ENCODE results near the gene CDH20.

Gene CDH20

GRCh38 chr18:61475931-61476330 lies 142.7 kb downstream of the CDH20 start (continued):
- TF ChIP-seq BCL11B (tag by site-specific recombination; IDR thresholded peaks at IDR 0.05; ENCODE audit: low read depth) = no peak
- TF ChIP-seq ZNF747 (tag by site-specific recombination; IDR thresholded peaks at IDR 0.05) = no peak
- TF ChIP-seq MEIS1 (CRISPR knock-in tag; IDR thresholded peaks at IDR 0.05; ENCODE audit: borderline replicate concordance) = no peak
- no peak for TF ChIP-seq ZNF140 (tag by site-specific recombination; IDR thresholded peaks at IDR 0.05)
- no peak for TF ChIP-seq ZNF521 (tag by site-specific recombination; IDR thresholded peaks at IDR 0.05)

- TF ChIP-seq ZSCAN30 (tag by site-specific recombination; IDR thresholded peaks at IDR 0.05) (no peak), HOXA7 (CRISPR knock-in tag; IDR thresholded peaks at IDR 0.05; ENCODE audit: borderline replicate concordance) (no peak), PATZ1 (tag by site-specific recombination; IDR thresholded peaks at IDR 0.05) (no peak), ZBTB17 (tag by site-specific recombination; IDR thresholded peaks at IDR 0.05) (no peak), ZNF394 (tag by site-specific recombination; IDR thresholded peaks at IDR 0.05; ENCODE audit: borderline replicate concordance) (no peak), ZNF529 (tag by site-specific recombination; IDR thresholded peaks at IDR 0.05; ENCODE audit: insufficient replicate concordance) (no peak), ZBTB48 (tag by site-specific recombination; IDR thresholded peaks at IDR 0.05) (no peak), ZNF843 (tag by site-specific recombination; IDR thresholded peaks at IDR 0.05) (no peak), ZNF670 (tag by site-specific recombination; IDR thresholded peaks at IDR 0.05; ENCODE audit: low read depth) (no peak), GLI2 (tag by site-specific recombination; IDR thresholded peaks at IDR 0.05; ENCODE audit: borderline replicate concordance, low read depth) (no peak), ZNF48 (tag by site-specific recombination; IDR thresholded peaks at IDR 0.05) (no peak), ZNF211 (tag by site-specific recombination; IDR thresholded peaks at IDR 0.05; ENCODE audit: low read depth) (no peak), ZNF654 (tag by site-specific recombination; IDR thresholded peaks at IDR 0.05; ENCODE audit: low read depth) (no peak), ZNF664 (tag by site-specific recombination; IDR thresholded peaks at IDR 0.05) (no peak)
- no peaks in the 10 kb centered on the region for H3K9me3 ChIP-seq (ENCODE audit: control insufficient read depth, insufficient read depth, low read depth, low read length)
- H3K27ac ChIP-seq (ENCODE audit: extremely low read depth, low read depth, low read length) = no peak overlapping the region
- H3K36me3 ChIP-seq (ENCODE audit: control insufficient read depth in 2 of 2, insufficient read depth in 1 of 2, low read length in 2 of 2) = no peaks in the 10 kb centered on the region
- H3K4me1 ChIP-seq (ENCODE audit: control insufficient read depth, insufficient read depth, low read length) = no peaks in the 10 kb centered on the region
- CTCF ChIA-PET = interaction anchor here (0.7 to 1.9 kb wide), 2 partner anchors 12 to 13 kb away, joined by 4 to 6 read pairs; no protein-coding TSS in a partner anchor
- no peak overlapping the region for H3K4me3 ChIP-seq (ENCODE audit: low read depth, low read length)
- POLR2A ChIA-PET = no interaction called here
Observed at GRCh38 chr18:61489334-61489733, 156.1 kb downstream of the CDH20 start.

- POLR2A ChIA-PET = no interaction called here
- CTCF ChIA-PET = interaction anchor here (5.7 kb wide), 1 partner anchor 175 kb away, joined by 37 read pairs; no protein-coding TSS in a partner anchor
Observed at GRCh38 chr18:61496374-61496773, 163.1 kb downstream of the CDH20 start.

More at GRCh38 chr18:61496374-61496773, 163.1 kb downstream of the CDH20 start:
- TF ChIP-seq HIC1 (tag by site-specific recombination; IDR thresholded peaks at IDR 0.05) (no peak), ZNF354C (tag by site-specific recombination; IDR thresholded peaks at IDR 0.05; ENCODE audit: borderline replicate concordance, low read depth) (no peak), FEZF1 (tag by site-specific recombination; IDR thresholded peaks at IDR 0.05) (no peak), ZSCAN23 (tag by site-specific recombination; IDR thresholded peaks at IDR 0.05) (no peak)
- Histone ChIP-seq H3K9me3 (ENCODE audit: control insufficient read depth, insufficient read depth, low read depth, low read length) (no peaks in the 10 kb centered on the region), H3K4me1 (ENCODE audit: control insufficient read depth, insufficient read depth, low read length) (no peaks in the 10 kb centered on the region), H3K27ac (ENCODE audit: extremely low read depth, low read depth, low read length) (no peak overlapping the region), H3K36me3 (ENCODE audit: control insufficient read depth in 2 of 2, insufficient read depth in 1 of 2, low read length in 2 of 2) (no peaks in the 10 kb centered on the region), H3K4me3 (ENCODE audit: low read depth, low read length) (no peak overlapping the region)
